VCaP (cell line): ENCODE data around the gene PAM.

ENCODE experiments used
- H3K27ac ChIP-seq: fragments of 450-650 bp; 2 replicates; pipeline ENCODE4 v1.5.1; 2017
- CTCF ChIP-seq: fragments of 450-650 bp; conservative IDR thresholded peaks from 2 replicates; pipeline ENCODE4 v1.5.1; 2017; ENCODE audit warnings: mild to moderate bottlenecking, moderate library complexity

Gene PAM

DNA sequence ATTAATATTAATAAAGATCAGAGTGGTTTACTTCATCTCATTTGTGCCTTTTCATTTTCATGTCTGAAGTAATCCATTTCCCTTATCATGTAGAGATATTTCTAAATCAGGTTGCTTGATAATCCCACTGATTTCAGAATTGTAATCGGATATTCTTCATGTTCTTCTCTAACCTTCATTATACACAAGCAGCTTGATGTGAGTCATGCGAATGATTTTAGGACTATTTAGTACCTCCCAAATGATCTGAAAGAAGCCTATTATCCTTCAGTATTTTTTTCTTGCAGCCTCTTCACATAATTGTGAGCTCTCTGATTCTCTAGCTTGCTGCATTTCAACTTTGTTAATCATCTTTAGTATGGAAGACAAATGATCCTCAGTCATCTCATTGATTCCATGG, 182.8 kb downstream of the PAM start:
- no peak overlapping the region for H3K27ac ChIP-seq

GRCh38 chr5:102941111-102941510, 186.0 kb downstream of the PAM start:
- no peak overlapping the region for H3K27ac ChIP-seq
- TF ChIP-seq CTCF: no peak

More for the DNA sequence above, 182.8 kb downstream of the PAM start:
- TF ChIP-seq CTCF: no peak

GRCh38 chr5:102946414-102946813, 191.3 kb downstream of the PAM start:
- no peak for TF ChIP-seq CTCF
- no peak overlapping the region for H3K27ac ChIP-seq

DNA sequence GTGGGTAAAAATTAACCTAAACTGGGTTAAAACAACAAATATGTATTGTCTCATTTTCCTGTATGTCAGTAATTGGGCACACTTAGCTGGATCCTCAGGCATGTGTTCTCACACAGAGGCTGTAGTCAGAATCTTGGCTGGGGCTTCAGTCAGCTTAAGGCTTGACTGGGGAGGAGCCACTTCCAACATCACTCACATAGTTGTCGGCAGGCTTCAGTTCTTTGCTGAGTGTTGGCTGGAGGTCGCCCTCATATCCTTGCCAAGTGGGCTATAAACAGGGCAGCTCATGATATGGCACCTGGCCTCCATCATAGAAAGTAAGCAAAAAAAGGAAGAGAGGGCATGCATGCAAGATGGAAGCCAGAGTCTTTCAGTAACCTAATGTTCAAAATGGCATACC, 191.9 kb downstream of the PAM start:
- TF ChIP-seq CTCF: no peak
- H3K27ac ChIP-seq: no peak overlapping the region

DNA sequence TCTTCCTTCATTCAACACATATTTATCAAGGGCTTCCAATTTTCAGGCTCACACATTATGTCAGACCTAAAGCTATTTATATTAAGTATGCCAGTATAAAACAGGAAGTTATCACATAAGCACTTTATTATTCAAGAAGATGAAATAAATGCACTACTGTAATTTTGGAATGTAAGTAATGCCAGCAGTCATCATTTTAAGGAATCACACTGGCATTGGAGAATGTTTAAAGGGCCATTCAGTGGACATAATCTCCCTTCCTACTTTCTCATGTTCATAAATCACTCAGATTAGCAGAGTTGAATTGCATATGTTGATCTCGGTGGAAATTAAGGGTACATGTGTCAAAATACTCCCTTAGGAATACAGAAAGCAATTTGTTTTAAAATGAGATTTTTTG, 200.4 kb downstream of the PAM start:
- no peak overlapping the region for H3K27ac ChIP-seq
- TF ChIP-seq CTCF: no peak

DNA sequence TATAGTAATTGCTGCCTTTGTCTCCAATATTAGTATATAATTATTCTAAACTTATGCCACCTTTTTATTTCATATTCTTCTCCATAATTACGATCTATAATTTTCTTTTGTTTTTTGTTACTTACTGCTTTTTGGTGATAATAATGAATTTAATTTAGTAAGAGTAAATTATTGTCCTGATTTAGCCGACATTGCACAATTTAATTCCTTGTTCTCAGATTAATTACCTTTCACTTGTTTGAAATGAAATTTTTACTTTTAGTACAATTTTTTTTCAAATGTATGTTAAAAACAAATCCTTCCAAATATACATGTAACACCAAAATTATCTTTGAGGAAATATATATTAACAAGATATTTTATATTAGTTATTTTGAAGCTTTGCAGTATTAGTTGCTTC, 201.5 kb downstream of the PAM start:
- no peak overlapping the region for H3K27ac ChIP-seq
- no peak for TF ChIP-seq CTCF

GRCh38 chr5:102957141-102957540, 202.0 kb downstream of the PAM start:
- TF ChIP-seq CTCF: no peak
- H3K27ac ChIP-seq: no peak overlapping the region
